Type B pancreatic cell (in vitro differentiated cells): ENCODE data around the gene THADA. TPM values are rescaled to one million over a fixed set of nuclear protein-coding genes. Genes with fewer than 3 reads are reported as not detected.

ENCODE experiments used
- DNase-seq: peaks from one replicate; pipeline ENCODE4 v3.0.0; 2021; ENCODE audit warnings: mixed read lengths; ENCODE audit not compliant: unreplicated experiment; ENCODE audit errors: extremely low spot score
- H3K27ac Mint-ChIP-seq: 2 replicates; pipeline ENCODE4 v1.8.0; 2021; ENCODE audit warnings: mild to moderate bottlenecking, mixed read lengths
- H3K27me3 Mint-ChIP-seq: 2 replicates; pipeline ENCODE4 v1.8.0; 2021; ENCODE audit warnings: mixed read lengths
- H3K36me3 Mint-ChIP-seq: 2 replicates; pipeline ENCODE4 v1.8.0; 2021; ENCODE audit warnings: mixed read lengths
- H3K4me1 Mint-ChIP-seq: one replicate; pipeline ENCODE4 v1.8.0; 2021; ENCODE audit warnings: mixed read lengths; ENCODE audit not compliant: unreplicated experiment
- H3K4me3 Mint-ChIP-seq: 2 replicates; pipeline ENCODE4 v1.8.0; 2021; ENCODE audit warnings: mild to moderate bottlenecking, mixed read lengths
- H3K9me3 Mint-ChIP-seq: 2 replicates; pipeline ENCODE4 v1.8.0; 2021; ENCODE audit warnings: mixed read lengths
- total RNA-seq: library from RNA; stranded (reverse); gene quantifications from 2 replicates; pipeline ENCODE4 v1.2.1, GENCODE V29; 2021; ENCODE audit warnings: low replicate concordance
- TF ChIP-seq, protein P1 (sequence below): fragments of 200-600 bp; sonication (generic); conservative IDR thresholded peaks from 2 replicates; pipeline ENCODE4 v1.5.0; 2021; ENCODE audit warnings: antibody characterized with exemption, mild to moderate bottlenecking

THADA gene
- total RNA-seq, 1 donor from 2014 or later = 35.6 TPM

DNA sequence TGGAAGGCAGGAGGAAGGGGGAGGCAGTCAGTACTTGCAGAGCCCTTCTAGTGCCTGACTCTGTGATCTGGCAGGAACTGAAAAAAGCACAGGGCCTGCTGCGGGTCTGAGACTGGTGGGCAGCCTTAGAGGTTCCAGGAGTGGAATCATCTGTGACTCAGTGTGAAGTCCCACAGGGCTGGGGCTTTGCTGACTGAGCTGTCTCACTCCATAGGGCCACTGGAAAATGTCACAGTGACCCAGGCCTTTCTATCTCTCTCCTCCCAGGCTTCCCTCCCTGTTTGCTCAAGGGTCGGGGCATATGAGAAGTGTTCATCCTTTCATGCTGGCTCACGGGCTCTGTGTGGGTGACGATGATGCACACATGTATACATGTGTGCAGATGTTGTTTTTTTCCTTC lies 322.3 kb downstream of the THADA start:
- H3K9me3 Mint-ChIP-seq = no peaks in the 10 kb centered on the region
- H3K36me3 Mint-ChIP-seq = peaks cover 13% of the 10 kb centered on the region
- DNase-seq = no peak
- H3K27ac Mint-ChIP-seq = no peak overlapping the region
- H3K27me3 Mint-ChIP-seq = no peaks in the 10 kb centered on the region
- no peak overlapping the region for H3K4me3 Mint-ChIP-seq
- TF ChIP-seq, protein P1, sequence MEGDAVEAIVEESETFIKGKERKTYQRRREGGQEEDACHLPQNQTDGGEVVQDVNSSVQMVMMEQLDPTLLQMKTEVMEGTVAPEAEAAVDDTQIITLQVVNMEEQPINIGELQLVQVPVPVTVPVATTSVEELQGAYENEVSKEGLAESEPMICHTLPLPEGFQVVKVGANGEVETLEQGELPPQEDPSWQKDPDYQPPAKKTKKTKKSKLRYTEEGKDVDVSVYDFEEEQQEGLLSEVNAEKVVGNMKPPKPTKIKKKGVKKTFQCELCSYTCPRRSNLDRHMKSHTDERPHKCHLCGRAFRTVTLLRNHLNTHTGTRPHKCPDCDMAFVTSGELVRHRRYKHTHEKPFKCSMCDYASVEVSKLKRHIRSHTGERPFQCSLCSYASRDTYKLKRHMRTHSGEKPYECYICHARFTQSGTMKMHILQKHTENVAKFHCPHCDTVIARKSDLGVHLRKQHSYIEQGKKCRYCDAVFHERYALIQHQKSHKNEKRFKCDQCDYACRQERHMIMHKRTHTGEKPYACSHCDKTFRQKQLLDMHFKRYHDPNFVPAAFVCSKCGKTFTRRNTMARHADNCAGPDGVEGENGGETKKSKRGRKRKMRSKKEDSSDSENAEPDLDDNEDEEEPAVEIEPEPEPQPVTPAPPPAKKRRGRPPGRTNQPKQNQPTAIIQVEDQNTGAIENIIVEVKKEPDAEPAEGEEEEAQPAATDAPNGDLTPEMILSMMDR = no peak
- peaks cover 61% of the 10 kb centered on the region for H3K4me1 Mint-ChIP-seq

GRCh38 chr2:43270930-43271615 lies 324.8 kb downstream of the THADA start:
- Mint-ChIP-seq H3K27me3 (no peaks in the 10 kb centered on the region), H3K27ac (no peak overlapping the region), H3K9me3 (no peaks in the 10 kb centered on the region), H3K36me3 (peaks cover 19% of the 10 kb centered on the region), H3K4me3 (no peak overlapping the region), H3K4me1 (peaks cover 60% of the 10 kb centered on the region)
- TF ChIP-seq, protein P1 = no peak
- no peak for DNase-seq

- H3K4me1 Mint-ChIP-seq = peaks cover 61% of the 10 kb centered on the region
- no peaks in the 10 kb centered on the region for H3K27me3 Mint-ChIP-seq
- no peak overlapping the region for H3K4me3 Mint-ChIP-seq
- TF ChIP-seq, protein P1 = no peak
- peaks cover 19% of the 10 kb centered on the region for H3K36me3 Mint-ChIP-seq
- H3K9me3 Mint-ChIP-seq = no peaks in the 10 kb centered on the region
- no peak for DNase-seq
- peak overlapping the region; percentile 76 for H3K27ac Mint-ChIP-seq
Measured at GRCh38 chr2:43270461-43270860, 325.4 kb downstream of the THADA start.

DNA sequence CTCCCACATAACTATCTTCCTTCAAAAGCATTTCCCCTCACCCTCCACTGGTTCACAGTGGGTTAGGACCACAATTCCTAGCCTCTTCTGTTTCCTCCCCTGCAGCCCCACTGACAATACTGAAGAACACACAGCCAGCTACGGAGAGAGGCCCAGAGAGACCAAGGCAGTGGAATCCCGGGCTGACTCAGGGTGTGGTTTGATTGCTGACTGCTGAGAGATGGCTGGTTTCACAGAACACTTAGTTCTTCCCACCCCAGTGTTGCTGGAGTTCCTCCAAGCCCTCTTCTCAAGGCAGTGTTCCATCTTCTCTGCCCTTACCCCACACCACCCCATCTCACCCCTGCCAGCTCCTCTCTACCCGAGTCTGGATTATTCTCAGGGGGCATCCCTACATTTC lies 326.1 kb downstream of the THADA start:
- Mint-ChIP-seq H3K27me3 (no peaks in the 10 kb centered on the region), H3K27ac (peak overlapping the region; percentile 76)

GRCh38 chr2:43269074-43269572 lies 326.7 kb downstream of the THADA start:
- H3K27ac Mint-ChIP-seq = peak overlapping the region; percentile 76
- no peaks in the 10 kb centered on the region for H3K9me3 Mint-ChIP-seq

More for the DNA sequence above, 326.1 kb downstream of the THADA start:
- Mint-ChIP-seq H3K4me1 (peaks cover 68% of the 10 kb centered on the region), H3K4me3 (peak overlapping the region; percentile 58), H3K9me3 (no peaks in the 10 kb centered on the region), H3K36me3 (peaks cover 19% of the 10 kb centered on the region)
- DNase-seq = no peak
- TF ChIP-seq, protein P1 = no peak

More at GRCh38 chr2:43269074-43269572, 326.7 kb downstream of the THADA start:
- no peaks in the 10 kb centered on the region for H3K27me3 Mint-ChIP-seq
- H3K4me3 Mint-ChIP-seq = no peak overlapping the region
- no peak for DNase-seq
- H3K36me3 Mint-ChIP-seq = peaks cover 23% of the 10 kb centered on the region
- H3K4me1 Mint-ChIP-seq = peaks cover 66% of the 10 kb centered on the region
- TF ChIP-seq, protein P1 = no peak
